Measurements from ENCODE around the gene ATG7.

ATG7 gene

GRCh38 chr3:11370966-11371365, 98.8 kb downstream of the ATG7 start:
- H3K27ac ChIP-seq (ENCODE audit: low read depth in 2 of 2, low read length in 2 of 2) = no peak overlapping the region
- H3K4me1 ChIP-seq (ENCODE audit: control insufficient read depth in 2 of 2, insufficient read depth in 2 of 2, low read length in 2 of 2) = no peaks in the 10 kb centered on the region
- no peaks in the 10 kb centered on the region for H3K27me3 ChIP-seq (ENCODE audit: control insufficient read depth in 2 of 2, insufficient read depth in 2 of 2, low read length in 2 of 2)

GRCh38 chr3:11371747-11372146, 99.5 kb downstream of the ATG7 start:
- H3K4me1 ChIP-seq (ENCODE audit: control insufficient read depth in 2 of 2, insufficient read depth in 2 of 2, low read length in 2 of 2) = no peaks in the 10 kb centered on the region
- no peak overlapping the region for H3K27ac ChIP-seq (ENCODE audit: low read depth in 2 of 2, low read length in 2 of 2)
- H3K27me3 ChIP-seq (ENCODE audit: control insufficient read depth in 2 of 2, insufficient read depth in 2 of 2, low read length in 2 of 2) = no peaks in the 10 kb centered on the region
- no peaks in the 10 kb centered on the region for H3K9me3 ChIP-seq (ENCODE audit: control insufficient read depth in 2 of 2, low read length in 2 of 2)
- no peak overlapping the region for H3K9ac ChIP-seq (ENCODE audit: low read depth in 1 of 2, low read length in 2 of 2)
- peaks cover 9 to 10% of the 10 kb centered on the region in 2 donors for H3K36me3 ChIP-seq (ENCODE audit: control insufficient read depth in 2 of 2, insufficient read depth in 2 of 2, low read length in 2 of 2)
- H3K4me3 ChIP-seq (ENCODE audit: low read length in 2 of 2) = no peak overlapping the region

More at GRCh38 chr3:11370966-11371365, 98.8 kb downstream of the ATG7 start:
- Histone ChIP-seq H3K9ac (ENCODE audit: low read depth in 1 of 2, low read length in 2 of 2) (no peak overlapping the region), H3K36me3 (ENCODE audit: control insufficient read depth in 2 of 2, insufficient read depth in 2 of 2, low read length in 2 of 2) (peaks cover 9 to 10% of the 10 kb centered on the region in 2 donors), H3K4me3 (ENCODE audit: low read length in 2 of 2) (no peak overlapping the region), H3K9me3 (ENCODE audit: control insufficient read depth in 2 of 2, low read length in 2 of 2) (no peaks in the 10 kb centered on the region)

GRCh38 chr3:11373235-11373634, 101.0 kb downstream of the ATG7 start:
- Histone ChIP-seq H3K27ac (ENCODE audit: low read depth in 2 of 2, low read length in 2 of 2) (no peak overlapping the region), H3K4me1 (ENCODE audit: control insufficient read depth in 2 of 2, insufficient read depth in 2 of 2, low read length in 2 of 2) (no peaks in the 10 kb centered on the region), H3K36me3 (ENCODE audit: control insufficient read depth in 2 of 2, insufficient read depth in 2 of 2, low read length in 2 of 2) (peaks cover 4 to 9% of the 10 kb centered on the region in 2 donors)

GRCh38 chr3:11373654-11374053, 101.5 kb downstream of the ATG7 start:
- Histone ChIP-seq H3K36me3 (ENCODE audit: control insufficient read depth in 2 of 2, insufficient read depth in 2 of 2, low read length in 2 of 2) (peaks cover 4 to 9% of the 10 kb centered on the region in 2 donors), H3K27me3 (ENCODE audit: control insufficient read depth in 2 of 2, insufficient read depth in 2 of 2, low read length in 2 of 2) (no peaks in the 10 kb centered on the region), H3K4me3 (ENCODE audit: low read length in 2 of 2) (no peak overlapping the region), H3K4me1 (ENCODE audit: control insufficient read depth in 2 of 2, insufficient read depth in 2 of 2, low read length in 2 of 2) (no peaks in the 10 kb centered on the region), H3K27ac (ENCODE audit: low read depth in 2 of 2, low read length in 2 of 2) (no peak overlapping the region), H3K9ac (ENCODE audit: low read depth in 1 of 2, low read length in 2 of 2) (no peak overlapping the region), H3K9me3 (ENCODE audit: control insufficient read depth in 2 of 2, low read length in 2 of 2) (no peaks in the 10 kb centered on the region)

More at GRCh38 chr3:11373235-11373634, 101.0 kb downstream of the ATG7 start:
- Histone ChIP-seq H3K9me3 (ENCODE audit: control insufficient read depth in 2 of 2, low read length in 2 of 2) (no peaks in the 10 kb centered on the region), H3K9ac (ENCODE audit: low read depth in 1 of 2, low read length in 2 of 2) (no peak overlapping the region), H3K4me3 (ENCODE audit: low read length in 2 of 2) (no peak overlapping the region), H3K27me3 (ENCODE audit: control insufficient read depth in 2 of 2, insufficient read depth in 2 of 2, low read length in 2 of 2) (no peaks in the 10 kb centered on the region)

DNA sequence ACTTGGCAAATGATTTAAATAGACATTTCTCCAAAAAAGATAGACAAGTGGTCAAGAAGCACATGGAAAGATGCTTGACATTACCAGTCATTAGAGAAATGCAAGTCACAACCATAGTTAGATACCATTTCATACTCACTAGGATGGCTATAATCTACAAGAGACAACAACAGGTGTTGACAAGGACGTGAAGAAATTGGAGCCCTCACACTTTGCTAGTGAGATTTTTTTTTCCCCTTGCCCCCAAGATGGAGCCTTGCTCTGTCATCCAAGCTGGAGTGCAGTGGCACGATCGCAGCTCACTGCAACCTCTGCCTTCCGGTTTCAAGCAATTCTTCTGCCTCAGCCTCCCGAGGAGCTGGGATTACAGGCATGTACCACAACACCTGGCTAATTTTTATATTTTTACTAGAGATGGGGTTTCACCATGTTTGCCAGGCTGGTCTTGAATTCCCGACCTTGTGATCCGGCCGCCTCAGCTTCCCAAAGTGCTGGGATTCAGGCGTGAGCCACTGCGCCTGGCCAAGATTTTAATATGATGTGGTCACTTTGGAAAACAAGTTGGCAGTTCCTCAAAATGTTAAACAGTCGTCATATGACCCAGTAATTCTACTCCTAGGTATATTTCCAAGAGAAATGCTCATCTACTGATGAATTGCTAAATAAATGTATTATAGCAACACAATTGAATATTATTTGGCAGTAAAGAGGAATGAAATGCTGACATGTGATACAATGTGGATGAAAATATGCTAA, 103.3 kb downstream of the ATG7 start:
- Histone ChIP-seq H3K4me1 (ENCODE audit: control insufficient read depth in 2 of 2, insufficient read depth in 2 of 2, low read length in 2 of 2) (no peaks in the 10 kb centered on the region), H3K36me3 (ENCODE audit: control insufficient read depth in 2 of 2, insufficient read depth in 2 of 2, low read length in 2 of 2) (peaks cover 2 to 9% of the 10 kb centered on the region in 2 donors), H3K4me3 (ENCODE audit: low read length in 2 of 2) (no peak overlapping the region), H3K9me3 (ENCODE audit: control insufficient read depth in 2 of 2, low read length in 2 of 2) (no peaks in the 10 kb centered on the region), H3K27ac (ENCODE audit: low read depth in 2 of 2, low read length in 2 of 2) (no peak overlapping the region), H3K27me3 (ENCODE audit: control insufficient read depth in 2 of 2, insufficient read depth in 2 of 2, low read length in 2 of 2) (no peaks in the 10 kb centered on the region), H3K9ac (ENCODE audit: low read depth in 1 of 2, low read length in 2 of 2) (no peak overlapping the region)

- no peak overlapping the region for H3K27ac ChIP-seq (ENCODE audit: low read depth in 2 of 2, low read length in 2 of 2)
- H3K9me3 ChIP-seq (ENCODE audit: control insufficient read depth in 2 of 2, low read length in 2 of 2) = no peaks in the 10 kb centered on the region
- H3K4me1 ChIP-seq (ENCODE audit: control insufficient read depth in 2 of 2, insufficient read depth in 2 of 2, low read length in 2 of 2) = no peaks in the 10 kb centered on the region
- no peak overlapping the region for H3K4me3 ChIP-seq (ENCODE audit: low read length in 2 of 2)
- H3K27me3 ChIP-seq (ENCODE audit: control insufficient read depth in 2 of 2, insufficient read depth in 2 of 2, low read length in 2 of 2) = no peaks in the 10 kb centered on the region
- no peak overlapping the region for H3K9ac ChIP-seq (ENCODE audit: low read depth in 1 of 2, low read length in 2 of 2)
- H3K36me3 ChIP-seq (ENCODE audit: control insufficient read depth in 2 of 2, insufficient read depth in 2 of 2, low read length in 2 of 2) = peaks cover 4 to 8% of the 10 kb centered on the region in 2 donors
Observed at GRCh38 chr3:11377719-11378118, 105.5 kb downstream of the ATG7 start.

GRCh38 chr3:11379238-11379823, 107.1 kb downstream of the ATG7 start:
- Histone ChIP-seq H3K4me1 (ENCODE audit: control insufficient read depth in 2 of 2, insufficient read depth in 2 of 2, low read length in 2 of 2) (no peaks in the 10 kb centered on the region), H3K4me3 (ENCODE audit: low read length in 2 of 2) (no peak overlapping the region), H3K27me3 (ENCODE audit: control insufficient read depth in 2 of 2, insufficient read depth in 2 of 2, low read length in 2 of 2) (no peaks in the 10 kb centered on the region), H3K9ac (ENCODE audit: low read depth in 1 of 2, low read length in 2 of 2) (no peak overlapping the region), H3K27ac (ENCODE audit: low read depth in 2 of 2, low read length in 2 of 2) (no peak overlapping the region), H3K9me3 (ENCODE audit: control insufficient read depth in 2 of 2, low read length in 2 of 2) (no peaks in the 10 kb centered on the region), H3K36me3 (ENCODE audit: control insufficient read depth in 2 of 2, insufficient read depth in 2 of 2, low read length in 2 of 2) (peaks cover 4 to 8% of the 10 kb centered on the region in 2 donors)

DNA sequence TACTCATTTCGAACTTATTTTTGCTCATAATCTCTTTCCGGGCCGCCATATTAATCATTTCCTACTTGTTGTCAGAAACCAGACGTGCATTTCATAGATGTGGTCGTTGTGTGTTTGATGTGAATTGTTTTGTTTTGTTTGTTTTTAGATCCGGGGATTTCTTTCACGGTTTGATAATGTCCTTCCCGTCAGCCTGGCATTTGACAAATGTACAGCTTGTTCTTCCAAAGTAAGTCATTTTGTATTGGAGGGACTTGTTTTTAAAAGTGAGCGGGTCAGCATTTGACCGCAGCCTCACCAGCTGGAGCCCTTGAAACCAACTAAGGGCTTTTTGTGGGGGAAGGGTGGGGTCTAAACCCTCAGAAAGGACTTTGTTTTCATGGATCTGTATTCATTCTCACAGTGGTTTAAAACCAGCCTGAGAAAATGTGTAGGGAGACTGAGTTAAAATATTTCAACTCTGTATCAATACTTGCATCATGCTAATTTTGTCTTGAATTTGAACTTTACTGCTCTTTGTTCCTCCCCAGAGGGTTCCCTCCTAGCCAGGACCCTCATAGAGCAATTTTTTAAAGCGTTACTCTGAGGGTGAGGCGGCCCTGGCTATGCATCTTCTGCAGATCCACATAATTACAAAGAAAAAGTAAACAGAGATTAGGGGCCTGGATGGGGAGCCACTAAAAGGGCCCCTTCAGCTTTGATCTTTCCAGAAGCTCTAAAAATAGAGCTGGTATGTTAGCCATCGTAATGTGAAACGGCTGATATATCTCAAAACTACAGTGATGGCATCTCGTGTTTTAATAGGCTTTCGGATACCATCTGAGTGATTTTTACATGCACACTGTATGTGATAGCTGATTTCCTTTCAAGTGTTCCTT, 107.9 kb downstream of the ATG7 start:
- Histone ChIP-seq H3K27me3 (ENCODE audit: control insufficient read depth in 2 of 2, insufficient read depth in 2 of 2, low read length in 2 of 2) (no peaks in the 10 kb centered on the region), H3K4me1 (ENCODE audit: control insufficient read depth in 2 of 2, insufficient read depth in 2 of 2, low read length in 2 of 2) (no peaks in the 10 kb centered on the region), H3K27ac (ENCODE audit: low read depth in 2 of 2, low read length in 2 of 2) (no peak overlapping the region), H3K9me3 (ENCODE audit: control insufficient read depth in 2 of 2, low read length in 2 of 2) (no peaks in the 10 kb centered on the region), H3K4me3 (ENCODE audit: low read length in 2 of 2) (no peak overlapping the region), H3K36me3 (ENCODE audit: control insufficient read depth in 2 of 2, insufficient read depth in 2 of 2, low read length in 2 of 2) (peaks cover 4 to 8% of the 10 kb centered on the region in 2 donors), H3K9ac (ENCODE audit: low read depth in 1 of 2, low read length in 2 of 2) (no peak overlapping the region)

DNA sequence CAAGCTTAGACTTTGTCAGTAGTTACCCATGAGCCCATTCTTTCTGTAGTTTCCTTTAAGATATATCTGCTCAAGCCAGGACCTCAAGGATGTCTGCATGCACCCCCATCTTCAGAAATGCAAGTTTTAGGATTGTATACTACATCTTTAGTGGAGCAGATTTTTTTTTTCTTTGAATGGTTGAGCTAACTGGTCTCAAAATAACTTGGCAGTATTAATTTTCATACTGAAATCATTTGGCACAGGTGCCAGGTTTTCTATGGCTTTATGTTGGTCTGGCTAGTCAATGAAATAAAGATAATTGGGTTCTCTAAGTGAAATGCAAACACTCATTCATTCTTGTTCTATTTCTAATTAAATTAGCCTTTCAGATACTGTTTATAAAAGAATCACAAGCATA, 108.9 kb downstream of the ATG7 start:
- H3K9ac ChIP-seq (ENCODE audit: low read depth in 1 of 2, low read length in 2 of 2) = no peak overlapping the region
- H3K36me3 ChIP-seq (ENCODE audit: control insufficient read depth in 2 of 2, insufficient read depth in 2 of 2, low read length in 2 of 2) = peaks cover 4 to 8% of the 10 kb centered on the region in 2 donors
- H3K9me3 ChIP-seq (ENCODE audit: control insufficient read depth in 2 of 2, low read length in 2 of 2) = no peaks in the 10 kb centered on the region
- no peaks in the 10 kb centered on the region for H3K27me3 ChIP-seq (ENCODE audit: control insufficient read depth in 2 of 2, insufficient read depth in 2 of 2, low read length in 2 of 2)
- no peak overlapping the region for H3K27ac ChIP-seq (ENCODE audit: low read depth in 2 of 2, low read length in 2 of 2)
- peaks cover 0 to 7% of the 10 kb centered on the region in 2 donors for H3K4me1 ChIP-seq (ENCODE audit: control insufficient read depth in 2 of 2, insufficient read depth in 2 of 2, low read length in 2 of 2)
- no peak overlapping the region for H3K4me3 ChIP-seq (ENCODE audit: low read length in 2 of 2)

DNA sequence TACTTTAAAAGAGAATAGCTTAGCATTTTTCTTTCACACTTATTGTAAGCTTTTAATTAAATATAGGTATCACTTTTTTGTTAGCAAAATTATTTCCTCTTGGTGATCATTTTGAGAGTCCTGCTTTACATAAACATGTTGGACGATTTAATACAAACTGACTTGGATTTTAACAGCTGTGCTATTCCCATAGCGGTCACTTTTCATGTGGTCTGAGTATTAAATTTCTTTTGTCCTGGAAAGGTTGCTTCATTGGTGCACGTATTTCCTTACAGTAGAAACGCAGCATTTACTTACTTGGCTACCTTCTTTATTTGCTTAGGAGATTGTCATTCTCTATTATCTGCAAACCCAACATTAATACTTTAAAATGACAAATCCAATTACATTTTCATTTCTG, 109.4 kb downstream of the ATG7 start:
- Histone ChIP-seq H3K27me3 (ENCODE audit: control insufficient read depth in 2 of 2, insufficient read depth in 2 of 2, low read length in 2 of 2) (no peaks in the 10 kb centered on the region), H3K9ac (ENCODE audit: low read depth in 1 of 2, low read length in 2 of 2) (no peak overlapping the region), H3K4me3 (ENCODE audit: low read length in 2 of 2) (no peak overlapping the region), H3K27ac (ENCODE audit: low read depth in 2 of 2, low read length in 2 of 2) (no peak overlapping the region), H3K4me1 (ENCODE audit: control insufficient read depth in 2 of 2, insufficient read depth in 2 of 2, low read length in 2 of 2) (peaks cover 0 to 11% of the 10 kb centered on the region in 2 donors), H3K9me3 (ENCODE audit: control insufficient read depth in 2 of 2, low read length in 2 of 2) (no peaks in the 10 kb centered on the region), H3K36me3 (ENCODE audit: control insufficient read depth in 2 of 2, insufficient read depth in 2 of 2, low read length in 2 of 2) (peaks cover 4 to 8% of the 10 kb centered on the region in 2 donors)

All from mucosa of rectum (tissue), 2 donors.